HG02759 (cell line): ENCODE measurements around the gene ADCY5.

ENCODE experiments used
- ATAC-seq: cut with Tn5 transposase; IDR thresholded peaks from one replicate; pipeline ENCODE4 v1.9.1; 2021; ENCODE audit warnings: mild to moderate bottlenecking, moderate library complexity; ENCODE audit not compliant: unreplicated experiment

ADCY5 gene

GRCh38 chr3:123388811-123389627 is 59.9 kb downstream of the ADCY5 start:
- ATAC-seq: no peak

GRCh38 chr3:123388042-123388441 is 60.8 kb downstream of the ADCY5 start:
- no peak for ATAC-seq

GRCh38 chr3:123387532-123387931 is 61.4 kb downstream of the ADCY5 start:
- ATAC-seq: no peak

GRCh38 chr3:123386477-123387040 is 62.3 kb downstream of the ADCY5 start:
- ATAC-seq: no peak

DNA sequence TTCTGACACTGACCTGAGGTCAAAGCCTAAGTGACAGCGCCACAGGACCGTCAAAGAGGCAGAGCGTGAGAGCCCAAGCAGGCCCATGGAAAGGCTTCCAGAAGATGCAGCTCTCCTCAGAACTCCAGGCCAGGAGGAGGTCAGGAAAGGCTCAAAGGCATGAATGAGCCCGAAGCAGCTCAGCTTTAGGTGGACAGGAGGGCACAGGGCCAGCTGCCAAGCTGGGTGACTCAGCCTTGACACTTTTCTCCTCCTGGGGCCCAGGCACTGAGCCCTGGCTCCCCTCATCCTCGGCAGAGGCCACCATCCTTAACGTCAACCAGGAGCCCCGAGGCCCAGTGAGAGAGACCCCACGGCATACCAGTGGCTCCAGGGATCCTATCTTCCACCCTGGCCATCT is 62.9 kb downstream of the ADCY5 start:
- no peak for ATAC-seq

DNA sequence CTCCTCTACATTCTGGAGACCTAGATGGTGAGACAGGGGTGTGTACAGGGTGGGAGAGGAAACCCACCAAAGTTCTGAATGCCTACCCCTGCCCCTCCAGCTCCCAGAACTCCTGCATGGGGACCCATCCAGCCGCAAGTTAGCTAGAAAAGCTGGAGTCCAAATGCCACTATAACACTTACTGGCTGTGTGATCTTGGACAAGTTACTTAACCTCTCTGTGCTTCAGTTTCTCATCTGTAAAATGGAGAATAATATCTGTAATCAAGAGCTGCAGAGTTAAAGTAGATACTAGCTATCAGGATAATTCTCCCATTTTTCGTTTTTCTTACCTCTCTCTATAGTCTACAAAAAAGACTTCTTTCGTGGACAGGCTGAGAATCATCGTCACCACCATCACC is 63.4 kb downstream of the ADCY5 start:
- ATAC-seq: no peak

DNA sequence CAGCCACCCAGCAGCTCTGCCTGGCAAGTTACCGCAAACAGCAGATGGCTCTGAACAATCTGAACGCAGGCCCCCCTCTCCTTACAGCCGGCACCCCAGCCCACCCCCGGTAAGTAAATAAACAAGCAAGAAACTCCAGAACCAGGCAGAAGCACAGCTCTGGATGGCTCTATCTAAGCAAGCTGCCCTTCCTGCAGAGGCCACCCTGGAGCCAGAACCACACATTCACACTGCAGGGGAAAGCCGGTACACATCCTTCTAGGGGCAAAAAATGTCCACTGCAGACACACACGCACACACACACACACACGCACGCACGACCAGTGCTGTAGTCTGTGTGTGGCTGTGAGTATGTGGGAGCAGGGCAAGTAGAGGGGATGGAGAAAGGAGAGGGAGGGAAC is 63.9 kb downstream of the ADCY5 start:
- no peak for ATAC-seq

- no peak for ATAC-seq
Observed at GRCh38 chr3:123384256-123384655, 64.6 kb downstream of the ADCY5 start.

DNA sequence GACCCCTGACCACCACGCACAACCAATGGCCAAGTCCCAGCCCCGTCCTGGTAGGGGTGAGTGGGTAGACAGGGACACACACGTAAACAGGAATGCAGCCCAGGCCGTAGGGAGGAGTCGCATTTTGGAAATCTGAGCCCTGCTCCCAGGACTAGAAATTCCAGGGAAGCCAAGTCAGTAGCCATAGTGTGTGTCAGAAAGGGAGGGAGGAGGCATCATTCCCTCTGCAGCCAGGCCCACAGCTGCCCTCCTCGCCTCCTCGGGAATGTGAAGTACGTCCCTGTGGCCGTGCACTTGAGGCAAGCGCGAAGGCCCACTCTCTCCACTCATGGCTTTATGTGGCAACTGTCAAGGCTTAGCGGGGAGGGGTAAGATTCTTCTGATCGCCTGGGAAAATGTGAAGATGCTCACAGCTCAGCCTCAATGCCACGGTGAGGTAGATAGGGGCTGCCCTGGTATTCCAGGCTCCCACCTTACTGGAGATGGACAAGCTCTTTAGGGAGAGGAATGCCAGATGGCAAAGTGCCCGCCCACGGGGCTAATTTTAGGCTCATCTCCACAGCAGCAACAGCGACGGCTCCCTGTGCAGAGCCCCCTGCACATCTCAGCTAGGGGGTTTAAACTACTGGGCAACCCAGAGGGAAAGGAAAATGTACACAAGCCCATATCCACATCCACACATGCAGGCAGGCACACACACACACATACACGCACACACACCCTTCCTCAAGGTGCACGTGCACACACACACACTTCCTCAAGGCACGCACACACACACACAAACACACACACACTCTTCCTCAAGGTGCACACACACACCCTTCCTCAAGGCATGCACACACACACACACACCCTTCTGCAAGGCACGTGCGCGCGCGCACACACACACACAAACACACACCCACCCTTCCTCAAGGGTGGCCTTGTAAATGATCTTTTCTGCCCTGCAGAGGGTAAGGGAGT is 65.5 kb downstream of the ADCY5 start:
- no peak for ATAC-seq

DNA sequence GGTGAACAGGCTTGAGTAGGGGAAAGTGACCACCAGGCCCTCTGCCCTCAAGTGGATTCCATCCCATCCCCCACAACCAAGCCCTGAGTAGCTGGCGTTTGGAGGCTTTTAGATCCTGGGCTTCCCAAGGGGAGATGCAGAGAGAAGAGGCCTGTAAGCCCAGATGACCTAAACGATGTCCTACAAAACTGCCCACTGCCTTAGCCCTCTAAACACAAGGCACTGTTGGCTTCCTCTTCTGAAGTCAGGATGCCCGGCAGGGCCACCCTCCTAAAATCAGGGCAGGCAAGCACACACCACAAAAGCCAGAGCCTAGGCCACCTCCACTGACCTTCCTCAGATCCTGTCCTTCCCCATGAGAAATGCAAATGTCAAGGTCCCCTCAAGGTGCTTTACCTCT is 68.6 kb downstream of the ADCY5 start:
- no peak for ATAC-seq

DNA sequence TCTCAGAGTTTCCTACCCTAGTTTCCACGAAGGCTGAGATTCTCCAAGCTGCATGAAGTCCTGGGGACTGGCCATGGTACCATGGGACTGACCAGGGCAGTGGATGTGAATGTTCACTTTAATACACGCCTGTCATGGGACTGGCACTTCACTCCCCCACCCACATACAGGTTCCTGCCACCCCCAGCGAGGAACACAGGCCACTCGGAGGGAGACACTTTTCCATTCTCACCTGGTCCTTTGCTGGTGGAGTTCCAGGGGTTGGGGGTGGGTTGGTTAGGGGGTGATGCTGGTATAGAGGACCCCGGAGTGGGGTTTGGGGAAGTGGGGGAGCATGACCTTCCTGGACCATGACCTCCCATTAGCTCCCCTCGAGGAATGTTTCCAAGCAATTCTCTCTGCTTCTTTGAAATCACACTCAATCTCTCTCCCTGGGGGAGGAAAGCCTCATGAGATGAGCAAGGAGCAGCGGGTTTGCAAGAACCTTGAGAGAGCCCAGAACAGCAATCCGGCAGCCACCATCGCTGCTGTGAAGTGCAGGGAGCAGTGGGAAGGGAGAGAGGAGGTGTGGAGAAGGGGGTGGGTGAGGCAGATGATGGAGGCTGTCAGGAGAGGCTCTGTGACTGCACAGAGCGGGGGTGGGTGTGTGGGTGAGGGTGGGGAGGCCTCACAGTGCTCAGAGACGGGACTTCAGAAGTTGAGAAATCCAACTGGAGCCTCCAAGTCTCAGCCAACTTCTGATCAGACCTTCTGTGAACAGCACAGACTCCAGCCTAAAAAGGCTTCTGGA is 69.7 kb downstream of the ADCY5 start:
- ATAC-seq: no peak

DNA sequence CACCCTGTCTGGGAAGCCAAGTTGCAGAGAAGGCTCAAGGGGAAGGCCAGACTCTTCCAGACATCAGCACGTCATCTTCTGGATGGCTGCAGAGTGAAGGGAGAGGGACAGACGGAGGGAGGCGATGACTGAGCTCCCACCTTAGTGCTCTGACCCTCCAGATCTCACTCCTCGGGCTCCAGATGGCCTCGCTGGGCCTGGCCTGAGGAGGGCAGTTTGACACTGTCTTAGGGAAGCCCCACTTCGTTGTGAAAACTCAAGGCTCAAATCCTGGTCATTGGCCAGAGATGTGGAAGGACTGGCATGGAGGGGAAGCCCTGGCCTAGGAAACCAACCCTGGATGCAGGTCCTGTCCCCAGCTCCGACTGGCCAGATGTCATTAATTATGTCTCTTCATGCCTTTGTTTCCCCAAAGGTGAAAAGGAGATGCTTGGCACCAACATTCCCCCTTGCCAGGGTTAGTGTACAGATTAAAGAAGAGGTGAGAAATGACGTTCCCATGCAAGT is 70.4 kb downstream of the ADCY5 start:
- ATAC-seq: no peak

- no peak for ATAC-seq
Observed at GRCh38 chr3:123377243-123377740, 71.6 kb downstream of the ADCY5 start.

DNA sequence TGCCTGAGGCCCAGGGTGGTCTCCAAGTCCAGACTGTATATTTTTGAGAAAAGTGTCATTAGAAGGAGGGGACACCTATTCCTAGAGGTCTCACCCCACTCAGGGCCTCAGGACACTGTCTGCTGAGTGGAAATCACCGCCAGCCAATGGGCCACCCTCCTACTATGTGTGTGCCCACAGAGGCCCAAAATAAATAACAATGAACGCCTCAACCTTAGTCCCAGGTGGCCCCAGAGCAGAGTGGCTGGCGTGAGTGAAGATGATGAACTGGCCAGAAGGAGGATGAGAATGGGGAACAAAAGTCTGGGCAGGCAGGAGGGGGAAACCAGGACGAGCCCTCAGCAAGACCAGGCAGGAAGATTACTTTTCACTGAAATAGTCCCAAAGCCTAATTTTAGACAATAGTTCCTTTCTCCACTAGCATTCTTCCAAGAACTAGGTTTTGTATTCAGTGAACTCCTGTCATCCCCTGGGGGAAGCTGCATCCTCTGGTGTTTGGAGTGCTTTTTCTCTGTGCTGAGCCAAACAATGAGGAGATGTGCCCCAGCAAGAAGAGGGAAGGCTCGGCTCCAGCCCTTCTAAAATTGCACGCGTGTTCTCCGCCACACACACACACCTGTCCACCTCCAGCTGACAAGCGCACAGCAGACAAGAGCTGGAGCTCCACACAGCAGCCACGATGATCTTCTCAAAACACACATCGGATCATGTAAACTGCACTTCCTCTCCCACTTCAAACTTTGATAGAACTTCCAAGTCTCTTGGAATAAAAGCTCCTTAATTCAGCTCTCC is 72.2 kb downstream of the ADCY5 start:
- ATAC-seq: no peak

- ATAC-seq: no peak
Observed at GRCh38 chr3:123375014-123375940, 73.6 kb downstream of the ADCY5 start.

DNA sequence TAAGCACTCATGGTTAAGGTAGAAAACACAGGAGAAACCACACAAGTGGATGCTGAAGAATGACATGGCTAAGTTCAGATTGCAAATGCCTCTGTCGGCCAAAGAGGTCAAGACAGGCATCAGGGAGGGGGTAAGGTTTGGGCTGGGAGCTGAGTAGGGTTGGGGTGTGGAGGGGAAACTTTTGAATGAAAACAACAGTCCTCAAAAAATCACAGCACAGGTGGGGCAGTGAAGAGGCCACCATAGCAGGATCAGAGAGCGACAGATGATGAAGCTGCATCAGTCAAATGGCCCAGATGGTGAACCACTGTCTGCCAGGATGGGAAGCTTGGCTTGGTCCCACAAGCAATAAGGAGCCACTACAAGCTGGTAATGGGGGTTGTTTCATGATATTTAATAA is 74.9 kb downstream of the ADCY5 start:
- no peak for ATAC-seq

- ATAC-seq: no peak
Observed at GRCh38 chr3:123373474-123373987, 75.4 kb downstream of the ADCY5 start.
